Measurements from ENCODE around the gene CHST12.

Gene CHST12

GRCh38 chr7:2482725-2483451, 79.5 kb downstream of the CHST12 start:
- no peak for DNase-seq

- DNase-seq: no peak
Measured at GRCh38 chr7:2483494-2483893, 80.1 kb downstream of the CHST12 start.

GRCh38 chr7:2484868-2485267, 81.5 kb downstream of the CHST12 start:
- no peak for DNase-seq

GRCh38 chr7:2487586-2488271, 84.3 kb downstream of the CHST12 start:
- DNase-seq: no peak

- DNase-seq: no peak
Measured at GRCh38 chr7:2488272-2488645, 84.8 kb downstream of the CHST12 start.

GRCh38 chr7:2488681-2489080, 85.3 kb downstream of the CHST12 start:
- DNase-seq: no peak

- no peak for DNase-seq
Measured at GRCh38 chr7:2490181-2490651, 86.8 kb downstream of the CHST12 start.

GRCh38 chr7:2492038-2492437, 88.6 kb downstream of the CHST12 start:
- DNase-seq: no peak

GRCh38 chr7:2493205-2494164, 90.1 kb downstream of the CHST12 start:
- no peak for DNase-seq

GRCh38 chr7:2494191-2495130, 91.0 kb downstream of the CHST12 start:
- no peak for DNase-seq

GRCh38 chr7:2495418-2496299, 92.2 kb downstream of the CHST12 start:
- DNase-seq: peak; percentile 14

GRCh38 chr7:2496375-2496774, 93.0 kb downstream of the CHST12 start:
- DNase-seq: no peak

- DNase-seq: no peak
Measured at GRCh38 chr7:2497065-2497464, 93.7 kb downstream of the CHST12 start.

- no peak for DNase-seq
Measured at GRCh38 chr7:2497500-2498336, 94.3 kb downstream of the CHST12 start.

All from midbrain (tissue), 1 donor.